HepG2 (cell line): ENCODE measurements around the gene MAN1B1. TPM values are rescaled to one million over a fixed set of nuclear protein-coding genes. Genes with fewer than 3 reads are reported as not detected.

ENCODE experiments used
- ETV6 ChIP-seq: sonication (generic); formaldehyde crosslinking; conservative IDR thresholded peaks from 2 replicates; pipeline ENCODE4 v1.4.0; 2020; ENCODE audit warnings: missing genetic modification reagents
- JDP2 ChIP-seq: sonication (generic); formaldehyde crosslinking; IDR thresholded peaks from 2 replicates; pipeline ENCODE4 v1.8.1; 2022; ENCODE audit warnings: missing genetic modification reagents, borderline replicate concordance
- NFIC ChIP-seq: IDR thresholded peaks from 2 replicates; pipeline ENCODE4 v1.6.1; 2012; ENCODE audit warnings: mild to moderate bottlenecking, low read length, inconsistent platforms
- SKI ChIP-seq: fragments of 450-650 bp; IDR thresholded peaks from one replicate; pipeline ENCODE4 v1.6.1; 2018; ENCODE audit warnings: mild to moderate bottlenecking; ENCODE audit not compliant: partially characterized antibody
- ZNF232 ChIP-seq: sonication (generic); formaldehyde crosslinking; IDR thresholded peaks from 2 replicates; pipeline ENCODE4 v1.4.0; 2020; ENCODE audit warnings: missing genetic modification reagents, borderline replicate concordance
- ZNF292 ChIP-seq: sonication (generic); formaldehyde crosslinking; IDR thresholded peaks from 2 replicates; pipeline ENCODE4 v1.8.1; 2022; ENCODE audit warnings: mild to moderate bottlenecking, low read depth, missing genetic modification reagents, borderline replicate concordance
- ZNF530 ChIP-seq: sonication (generic); formaldehyde crosslinking; IDR thresholded peaks from 2 replicates; pipeline ENCODE4 v1.5.0; 2020; ENCODE audit warnings: low read depth, mild to moderate bottlenecking, missing genetic modification reagents
- ZNF672 ChIP-seq: sonication (generic); formaldehyde crosslinking; IDR thresholded peaks from 2 replicates; pipeline ENCODE4 v1.8.1; 2022; ENCODE audit warnings: missing genetic modification reagents
- ZNF780A ChIP-seq: sonication (generic); formaldehyde crosslinking; IDR thresholded peaks from 2 replicates; pipeline ENCODE4 v1.8.0; 2022; ENCODE audit warnings: mild to moderate bottlenecking, missing genetic modification reagents, moderate library complexity
- ZNF83 ChIP-seq: sonication (generic); formaldehyde crosslinking; IDR thresholded peaks from 2 replicates; pipeline ENCODE4 v1.4.0; 2020; ENCODE audit warnings: missing genetic modification reagents, mild to moderate bottlenecking, borderline replicate concordance
- ZNF850 ChIP-seq: sonication (generic); formaldehyde crosslinking; conservative IDR thresholded peaks from 2 replicates; pipeline ENCODE4 v1.9.0; 2021; ENCODE audit warnings: mild to moderate bottlenecking, missing genetic modification reagents
- ZSCAN21 ChIP-seq: sonication (generic); formaldehyde crosslinking; IDR thresholded peaks from 2 replicates; pipeline ENCODE4 v1.8.0; 2022; ENCODE audit warnings: mild to moderate bottlenecking, missing genetic modification reagents, moderate library complexity, borderline replicate concordance
- polyA plus RNA-seq, 8 experiments: library from polyadenylated mRNA; depleted of rRNA in 3 of 8; stranded (reverse) in 7 of 8; unstranded in 1 of 8; fragments of >200 nt; fragmentation: Illumina TruSeq in 4 of 8; extraction: Trizol in 4 of 8; gene quantifications; 2 replicates each; pipeline versions ENCODE4 v1.2.1 to v1.2.3, GENCODE V29; 2011 to 2016; ENCODE audit warnings: low read depth in 4 of 8, missing spikeins in 1 of 8, mixed read lengths in 1 of 8; ENCODE audit not compliant: insufficient read depth in 1 of 8
- total RNA-seq, 5 experiments: library from RNA; depleted of rRNA; stranded (reverse); fragments of >200 nt; fragmentation: Illumina TruSeq; extraction: Trizol; gene quantifications; 2 replicates each; pipeline ENCODE4 v1.2.3, GENCODE V29; 2016; ENCODE audit warnings: low read depth in 1 of 5
- TF ChIP-seq, protein P1 (sequence below): IDR thresholded peaks from 2 replicates; pipeline ENCODE4 v1.6.1; 2016; ENCODE audit warnings: missing genetic modification reagents, missing compliant biosample characterization
- TF ChIP-seq, protein P2 (sequence below): sonication (generic); formaldehyde crosslinking; IDR thresholded peaks from 2 replicates; pipeline ENCODE4 v1.5.0; 2020; ENCODE audit warnings: missing genetic modification reagents, mild to moderate bottlenecking, borderline replicate concordance
- TF ChIP-seq, protein P3 (sequence below): sonication (generic); formaldehyde crosslinking; IDR thresholded peaks from 2 replicates; pipeline ENCODE4 v1.4.0; 2020; ENCODE audit warnings: low read depth, mild to moderate bottlenecking, missing genetic modification reagents
- TF ChIP-seq, protein P4 (sequence below): sonication (generic); formaldehyde crosslinking; IDR thresholded peaks from 2 replicates; pipeline ENCODE4 v1.4.0; 2020; ENCODE audit warnings: missing genetic modification reagents, borderline replicate concordance
- TF ChIP-seq, protein P5 (sequence below): sonication (generic); formaldehyde crosslinking; IDR thresholded peaks from 2 replicates; pipeline ENCODE4 v1.4.0; 2020; ENCODE audit warnings: low read depth, missing genetic modification reagents

The MAN1B1 gene
- total and polyA plus RNA-seq, 2 of the 13 experiments (the other 11 are each of a cell fraction or from before 2014, with no cell fraction given) = 48.9 to 59.5 TPM

DNA sequence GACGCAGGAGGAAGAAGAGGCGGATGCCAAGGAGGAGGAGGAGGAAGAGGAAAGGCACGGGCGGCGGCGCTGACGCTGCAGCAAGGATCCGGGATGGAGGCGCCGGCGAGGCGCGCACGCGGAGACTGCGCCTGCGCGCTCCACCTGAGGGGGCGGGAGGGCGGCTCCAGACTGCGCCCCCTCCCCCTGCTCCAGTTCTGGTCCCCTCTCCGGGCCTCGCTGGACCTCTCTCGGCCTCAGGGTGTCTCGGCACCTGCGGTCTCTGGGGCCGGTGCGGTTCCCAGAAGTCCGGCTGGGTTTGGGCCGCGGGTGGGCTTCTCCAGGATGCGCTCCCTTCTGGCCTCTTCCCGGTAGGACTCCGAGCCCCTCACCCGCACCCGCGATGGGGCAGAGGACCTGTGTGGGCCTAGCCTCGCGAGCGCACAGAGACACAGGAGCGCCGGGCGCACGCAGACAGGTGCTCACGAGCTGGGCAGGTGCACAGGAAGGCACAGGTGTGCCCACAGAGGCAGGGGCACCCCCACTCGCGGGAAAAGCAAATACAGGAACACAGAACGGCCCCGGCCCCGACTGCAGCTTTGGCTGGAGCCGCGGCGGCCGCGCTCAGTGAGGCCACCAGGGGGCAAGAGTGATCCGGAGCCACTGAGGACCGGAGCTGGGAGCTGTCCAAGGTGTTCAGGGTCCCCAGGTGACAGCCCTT is 40.5 kb upstream of the MAN1B1 start, which contains the start of gene NPDC1 (continued):
- TF ChIP-seq ZNF530 (CRISPR knock-in tag) (no peak), ZNF672 (CRISPR knock-in tag) (no peak), JDP2 (no peak), ZNF83 (CRISPR knock-in tag) (0 out of 2 replicates have a peak, but pooled peaks have one; percentile 43), ZNF850 (CRISPR knock-in tag) (no peak), ETV6 (CRISPR knock-in tag) (peak; percentile 78; the same call in 1 of the 2 replicates), SKI (no peak), ZNF232 (peak; percentile 86), ZNF292 (CRISPR knock-in tag) (0 out of 2 replicates have a peak, but pooled peaks have one; percentile 21), NFIC (no peak), ZNF780A (CRISPR knock-in tag) (peak; percentile 72; the same call in 1 of the 2 replicates), ZSCAN21 (CRISPR knock-in tag) (no peak; the same call in 1 of the 2 replicates)
- TF ChIP-seq, protein P1, sequence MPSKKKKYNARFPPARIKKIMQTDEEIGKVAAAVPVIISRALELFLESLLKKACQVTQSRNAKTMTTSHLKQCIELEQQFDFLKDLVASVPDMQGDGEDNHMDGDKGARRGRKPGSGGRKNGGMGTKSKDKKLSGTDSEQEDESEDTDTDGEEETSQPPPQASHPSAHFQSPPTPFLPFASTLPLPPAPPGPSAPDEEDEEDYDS (CRISPR knock-in tag) = 0 out of 2 replicates have a peak, but pooled peaks have one; percentile 23
- TF ChIP-seq, protein P2, sequence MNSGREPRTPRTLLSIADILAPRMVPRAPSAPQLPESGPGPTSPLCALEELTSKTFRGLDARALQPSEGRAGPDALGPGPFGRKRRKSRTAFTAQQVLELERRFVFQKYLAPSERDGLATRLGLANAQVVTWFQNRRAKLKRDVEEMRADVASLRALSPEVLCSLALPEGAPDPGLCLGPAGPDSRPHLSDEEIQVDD = 0 out of 2 replicates have a peak, but pooled peaks have one; percentile 49
- TF ChIP-seq, protein P3, sequence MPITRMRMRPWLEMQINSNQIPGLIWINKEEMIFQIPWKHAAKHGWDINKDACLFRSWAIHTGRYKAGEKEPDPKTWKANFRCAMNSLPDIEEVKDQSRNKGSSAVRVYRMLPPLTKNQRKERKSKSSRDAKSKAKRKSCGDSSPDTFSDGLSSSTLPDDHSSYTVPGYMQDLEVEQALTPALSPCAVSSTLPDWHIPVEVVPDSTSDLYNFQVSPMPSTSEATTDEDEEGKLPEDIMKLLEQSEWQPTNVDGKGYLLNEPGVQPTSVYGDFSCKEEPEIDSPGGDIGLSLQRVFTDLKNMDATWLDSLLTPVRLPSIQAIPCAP (CRISPR knock-in tag) = no peak
- TF ChIP-seq, protein P4, sequence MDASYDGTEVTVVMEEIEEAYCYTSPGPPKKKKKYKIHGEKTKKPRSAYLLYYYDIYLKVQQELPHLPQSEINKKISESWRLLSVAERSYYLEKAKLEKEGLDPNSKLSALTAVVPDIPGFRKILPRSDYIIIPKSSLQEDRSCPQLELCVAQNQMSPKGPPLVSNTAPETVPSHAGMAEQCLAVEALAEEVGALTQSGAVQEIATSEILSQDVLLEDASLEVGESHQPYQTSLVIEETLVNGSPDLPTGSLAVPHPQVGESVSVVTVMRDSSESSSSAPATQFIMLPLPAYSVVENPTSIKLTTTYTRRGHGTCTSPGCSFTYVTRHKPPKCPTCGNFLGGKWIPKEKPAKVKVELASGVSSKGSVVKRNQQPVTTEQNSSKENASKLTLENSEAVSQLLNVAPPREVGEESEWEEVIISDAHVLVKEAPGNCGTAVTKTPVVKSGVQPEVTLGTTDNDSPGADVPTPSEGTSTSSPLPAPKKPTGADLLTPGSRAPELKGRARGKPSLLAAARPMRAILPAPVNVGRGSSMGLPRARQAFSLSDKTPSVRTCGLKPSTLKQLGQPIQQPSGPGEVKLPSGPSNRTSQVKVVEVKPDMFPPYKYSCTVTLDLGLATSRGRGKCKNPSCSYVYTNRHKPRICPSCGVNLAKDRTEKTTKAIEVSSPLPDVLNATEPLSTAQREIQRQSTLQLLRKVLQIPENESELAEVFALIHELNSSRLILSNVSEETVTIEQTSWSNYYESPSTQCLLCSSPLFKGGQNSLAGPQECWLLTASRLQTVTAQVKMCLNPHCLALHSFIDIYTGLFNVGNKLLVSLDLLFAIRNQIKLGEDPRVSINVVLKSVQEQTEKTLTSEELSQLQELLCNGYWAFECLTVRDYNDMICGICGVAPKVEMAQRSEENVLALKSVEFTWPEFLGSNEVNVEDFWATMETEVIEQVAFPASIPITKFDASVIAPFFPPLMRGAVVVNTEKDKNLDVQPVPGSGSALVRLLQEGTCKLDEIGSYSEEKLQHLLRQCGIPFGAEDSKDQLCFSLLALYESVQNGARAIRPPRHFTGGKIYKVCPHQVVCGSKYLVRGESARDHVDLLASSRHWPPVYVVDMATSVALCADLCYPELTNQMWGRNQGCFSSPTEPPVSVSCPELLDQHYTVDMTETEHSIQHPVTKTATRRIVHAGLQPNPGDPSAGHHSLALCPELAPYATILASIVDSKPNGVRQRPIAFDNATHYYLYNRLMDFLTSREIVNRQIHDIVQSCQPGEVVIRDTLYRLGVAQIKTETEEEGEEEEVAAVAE (CRISPR knock-in tag) = peak; percentile 84
- TF ChIP-seq, protein P5, sequence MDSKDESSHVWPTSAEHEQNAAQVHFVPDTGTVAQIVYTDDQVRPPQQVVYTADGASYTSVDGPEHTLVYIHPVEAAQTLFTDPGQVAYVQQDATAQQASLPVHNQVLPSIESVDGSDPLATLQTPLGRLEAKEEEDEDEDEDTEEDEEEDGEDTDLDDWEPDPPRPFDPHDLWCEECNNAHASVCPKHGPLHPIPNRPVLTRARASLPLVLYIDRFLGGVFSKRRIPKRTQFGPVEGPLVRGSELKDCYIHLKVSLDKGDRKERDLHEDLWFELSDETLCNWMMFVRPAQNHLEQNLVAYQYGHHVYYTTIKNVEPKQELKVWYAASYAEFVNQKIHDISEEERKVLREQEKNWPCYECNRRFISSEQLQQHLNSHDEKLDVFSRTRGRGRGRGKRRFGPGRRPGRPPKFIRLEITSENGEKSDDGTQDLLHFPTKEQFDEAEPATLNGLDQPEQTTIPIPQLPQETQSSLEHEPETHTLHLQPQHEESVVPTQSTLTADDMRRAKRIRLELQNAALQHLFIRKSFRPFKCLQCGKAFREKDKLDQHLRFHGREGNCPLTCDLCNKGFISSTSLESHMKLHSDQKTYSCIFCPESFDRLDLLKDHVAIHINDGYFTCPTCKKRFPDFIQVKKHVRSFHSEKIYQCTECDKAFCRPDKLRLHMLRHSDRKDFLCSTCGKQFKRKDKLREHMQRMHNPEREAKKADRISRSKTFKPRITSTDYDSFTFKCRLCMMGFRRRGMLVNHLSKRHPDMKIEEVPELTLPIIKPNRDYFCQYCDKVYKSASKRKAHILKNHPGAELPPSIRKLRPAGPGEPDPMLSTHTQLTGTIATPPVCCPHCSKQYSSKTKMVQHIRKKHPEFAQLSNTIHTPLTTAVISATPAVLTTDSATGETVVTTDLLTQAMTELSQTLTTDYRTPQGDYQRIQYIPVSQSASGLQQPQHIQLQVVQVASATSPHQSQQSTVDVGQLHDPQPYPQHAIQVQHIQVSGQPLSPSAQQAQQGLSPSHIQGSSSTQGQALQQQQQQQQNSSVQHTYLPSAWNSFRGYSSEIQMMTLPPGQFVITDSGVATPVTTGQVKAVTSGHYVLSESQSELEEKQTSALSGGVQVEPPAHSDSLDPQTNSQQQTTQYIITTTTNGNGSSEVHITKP (CRISPR knock-in tag) = no peak
